HepG2 (cell line): ENCODE measurements around the gene LILRB4. TPM values are rescaled to one million over a fixed set of nuclear protein-coding genes. Genes with fewer than 3 reads are reported as not detected.

ENCODE experiments used
- ATF1 ChIP-seq: IDR thresholded peaks from 2 replicates; pipeline ENCODE4 v1.6.1; 2016; ENCODE audit warnings: mild to moderate bottlenecking, control low read depth
- MIER2 ChIP-seq: IDR thresholded peaks from 2 replicates; pipeline ENCODE4 v1.6.1; 2016; ENCODE audit warnings: missing biosample characterization, missing genetic modification reagents
- NFYB ChIP-seq: sonication (generic); formaldehyde crosslinking; IDR thresholded peaks from 2 replicates; pipeline ENCODE4 v1.4.0; 2020; ENCODE audit warnings: missing genetic modification reagents
- NR3C1 ChIP-seq: sonication (generic); formaldehyde crosslinking; IDR thresholded peaks from 2 replicates; pipeline ENCODE4 v1.4.0; 2020; ENCODE audit warnings: missing genetic modification reagents
- RFX5 ChIP-seq: IDR thresholded peaks from 2 replicates; pipeline ENCODE4 v1.6.1; 2011; ENCODE audit warnings: low read depth, low read length, improper control_type of control experiment
- SRY ChIP-seq: sonication (generic); formaldehyde crosslinking; IDR thresholded peaks from 2 replicates; pipeline ENCODE4 v1.8.0; 2022; ENCODE audit warnings: mild to moderate bottlenecking, missing genetic modification reagents
- TRIM24 ChIP-seq: sonication (generic); formaldehyde crosslinking; IDR thresholded peaks from 2 replicates; pipeline ENCODE4 v1.8.0; 2022; ENCODE audit warnings: mild to moderate bottlenecking, missing genetic modification reagents
- ZBTB8A ChIP-seq: sonication (generic); formaldehyde crosslinking; IDR thresholded peaks from 2 replicates; pipeline ENCODE4 v1.4.0; 2020; ENCODE audit warnings: mild to moderate bottlenecking, low read depth, missing genetic modification reagents, borderline replicate concordance
- ZNF20 ChIP-seq: sonication (generic); formaldehyde crosslinking; IDR thresholded peaks from 2 replicates; pipeline ENCODE4 v1.4.0; 2020; ENCODE audit warnings: mild to moderate bottlenecking, moderate library complexity, missing genetic modification reagents
- ZNF256 ChIP-seq: sonication (generic); formaldehyde crosslinking; conservative IDR thresholded peaks from 2 replicates; pipeline ENCODE4 v1.4.0; 2020; ENCODE audit warnings: missing genetic modification reagents
- ZNF33A ChIP-seq: sonication (generic); formaldehyde crosslinking; IDR thresholded peaks from 2 replicates; pipeline ENCODE4 v1.5.1; 2020; ENCODE audit warnings: missing genetic modification reagents, mild to moderate bottlenecking, moderate library complexity, borderline replicate concordance
- ZNF552 ChIP-seq: sonication (generic); formaldehyde crosslinking; IDR thresholded peaks from 2 replicates; pipeline ENCODE4 v1.9.0; 2022; ENCODE audit warnings: missing genetic modification reagents, mild to moderate bottlenecking, borderline replicate concordance
- polyA plus RNA-seq, 8 experiments: library from polyadenylated mRNA; depleted of rRNA in 3 of 8; stranded (reverse) in 7 of 8; unstranded in 1 of 8; fragments of >200 nt; fragmentation: Illumina TruSeq in 4 of 8; extraction: Trizol in 4 of 8; gene quantifications; 2 replicates each; pipeline versions ENCODE4 v1.2.1 to v1.2.3, GENCODE V29; 2011 to 2016; ENCODE audit warnings: low read depth in 4 of 8, missing spikeins in 1 of 8, mixed read lengths in 1 of 8; ENCODE audit not compliant: insufficient read depth in 1 of 8
- total RNA-seq, 5 experiments: library from RNA; depleted of rRNA; stranded (reverse); fragments of >200 nt; fragmentation: Illumina TruSeq; extraction: Trizol; gene quantifications; 2 replicates each; pipeline ENCODE4 v1.2.3, GENCODE V29; 2016; ENCODE audit warnings: low read depth in 1 of 5
- TF ChIP-seq, protein P1 (sequence below): sonication (generic); formaldehyde crosslinking; conservative IDR thresholded peaks from 2 replicates; pipeline ENCODE4 v1.8.0; 2022; ENCODE audit warnings: mild to moderate bottlenecking, moderate library complexity, missing genetic modification reagents
- TF ChIP-seq, protein P2 (sequence below): sonication (generic); formaldehyde crosslinking; IDR thresholded peaks from 2 replicates; pipeline ENCODE4 v1.8.1; 2023; ENCODE audit warnings: missing genetic modification reagents, inconsistent platforms, borderline replicate concordance
- TF ChIP-seq, protein P3 (sequence below): sonication (generic); formaldehyde crosslinking; IDR thresholded peaks from 2 replicates; pipeline ENCODE4 v1.4.0; 2020; ENCODE audit warnings: low read depth, mild to moderate bottlenecking, missing genetic modification reagents
- TF ChIP-seq, protein P4 (sequence below): IDR thresholded peaks from 2 replicates; pipeline ENCODE4 v1.6.1; 2016; ENCODE audit warnings: low read depth, control low read depth
- TF ChIP-seq, protein P5 (sequence below): sonication (generic); formaldehyde crosslinking; IDR thresholded peaks from 2 replicates; pipeline ENCODE4 v1.4.0; 2020; ENCODE audit warnings: missing genetic modification reagents
- TF ChIP-seq, protein P6 (sequence below): sonication (generic); formaldehyde crosslinking; IDR thresholded peaks from 2 replicates; pipeline ENCODE4 v1.4.0; 2020; ENCODE audit warnings: missing genetic modification reagents

The LILRB4 gene
- total and polyA plus RNA-seq, 2 of the 13 experiments (the other 11 are each of a cell fraction or from before 2014, with no cell fraction given): not detected

DNA sequence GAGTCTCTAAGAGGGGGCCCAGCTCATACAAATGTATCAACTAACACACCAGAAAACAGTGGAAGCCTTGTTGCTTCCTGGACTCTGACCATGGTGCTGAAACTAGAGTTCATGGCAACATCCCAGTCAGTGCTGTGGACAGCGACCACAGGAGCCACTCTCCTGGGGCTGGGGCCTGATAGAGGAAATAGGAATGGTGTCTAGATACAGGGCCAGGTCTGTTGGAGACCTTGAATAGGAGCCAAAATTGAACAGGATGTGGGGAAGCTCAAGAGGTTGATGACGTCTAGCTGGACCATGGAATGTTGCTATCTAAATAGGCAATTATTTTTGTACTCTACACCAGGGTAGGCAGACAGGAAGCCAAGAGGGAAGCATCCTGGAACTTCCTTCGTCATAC, 21.7 kb downstream of the LILRB4 start (continued):
- TF ChIP-seq, protein P1, sequence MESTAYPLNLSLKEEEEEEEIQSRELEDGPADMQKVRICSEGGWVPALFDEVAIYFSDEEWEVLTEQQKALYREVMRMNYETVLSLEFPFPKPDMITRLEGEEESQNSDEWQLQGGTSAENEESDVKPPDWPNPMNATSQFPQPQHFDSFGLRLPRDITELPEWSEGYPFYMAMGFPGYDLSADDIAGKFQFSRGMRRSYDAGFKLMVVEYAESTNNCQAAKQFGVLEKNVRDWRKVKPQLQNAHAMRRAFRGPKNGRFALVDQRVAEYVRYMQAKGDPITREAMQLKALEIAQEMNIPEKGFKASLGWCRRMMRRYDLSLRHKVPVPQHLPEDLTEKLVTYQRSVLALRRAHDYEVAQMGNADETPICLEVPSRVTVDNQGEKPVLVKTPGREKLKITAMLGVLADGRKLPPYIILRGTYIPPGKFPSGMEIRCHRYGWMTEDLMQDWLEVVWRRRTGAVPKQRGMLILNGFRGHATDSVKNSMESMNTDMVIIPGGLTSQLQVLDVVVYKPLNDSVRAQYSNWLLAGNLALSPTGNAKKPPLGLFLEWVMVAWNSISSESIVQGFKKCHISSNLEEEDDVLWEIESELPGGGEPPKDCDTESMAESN (CRISPR knock-in tag): no peak
- TF ChIP-seq NFYB: no peak
- TF ChIP-seq MIER2 (CRISPR knock-in tag): peak; percentile 99
- TF ChIP-seq ZBTB8A (CRISPR knock-in tag): no peak
- TF ChIP-seq, protein P2, sequence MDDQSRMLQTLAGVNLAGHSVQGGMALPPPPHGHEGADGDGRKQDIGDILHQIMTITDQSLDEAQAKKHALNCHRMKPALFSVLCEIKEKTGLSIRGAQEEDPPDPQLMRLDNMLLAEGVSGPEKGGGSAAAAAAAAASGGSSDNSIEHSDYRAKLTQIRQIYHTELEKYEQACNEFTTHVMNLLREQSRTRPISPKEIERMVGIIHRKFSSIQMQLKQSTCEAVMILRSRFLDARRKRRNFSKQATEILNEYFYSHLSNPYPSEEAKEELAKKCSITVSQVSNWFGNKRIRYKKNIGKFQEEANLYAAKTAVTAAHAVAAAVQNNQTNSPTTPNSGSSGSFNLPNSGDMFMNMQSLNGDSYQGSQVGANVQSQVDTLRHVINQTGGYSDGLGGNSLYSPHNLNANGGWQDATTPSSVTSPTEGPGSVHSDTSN (CRISPR knock-in tag): peak; percentile 45; the same call in 1 of the 2 replicates
- TF ChIP-seq RFX5: no peak
- TF ChIP-seq, protein P3, sequence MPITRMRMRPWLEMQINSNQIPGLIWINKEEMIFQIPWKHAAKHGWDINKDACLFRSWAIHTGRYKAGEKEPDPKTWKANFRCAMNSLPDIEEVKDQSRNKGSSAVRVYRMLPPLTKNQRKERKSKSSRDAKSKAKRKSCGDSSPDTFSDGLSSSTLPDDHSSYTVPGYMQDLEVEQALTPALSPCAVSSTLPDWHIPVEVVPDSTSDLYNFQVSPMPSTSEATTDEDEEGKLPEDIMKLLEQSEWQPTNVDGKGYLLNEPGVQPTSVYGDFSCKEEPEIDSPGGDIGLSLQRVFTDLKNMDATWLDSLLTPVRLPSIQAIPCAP (CRISPR knock-in tag): no peak
- TF ChIP-seq, protein P4, sequence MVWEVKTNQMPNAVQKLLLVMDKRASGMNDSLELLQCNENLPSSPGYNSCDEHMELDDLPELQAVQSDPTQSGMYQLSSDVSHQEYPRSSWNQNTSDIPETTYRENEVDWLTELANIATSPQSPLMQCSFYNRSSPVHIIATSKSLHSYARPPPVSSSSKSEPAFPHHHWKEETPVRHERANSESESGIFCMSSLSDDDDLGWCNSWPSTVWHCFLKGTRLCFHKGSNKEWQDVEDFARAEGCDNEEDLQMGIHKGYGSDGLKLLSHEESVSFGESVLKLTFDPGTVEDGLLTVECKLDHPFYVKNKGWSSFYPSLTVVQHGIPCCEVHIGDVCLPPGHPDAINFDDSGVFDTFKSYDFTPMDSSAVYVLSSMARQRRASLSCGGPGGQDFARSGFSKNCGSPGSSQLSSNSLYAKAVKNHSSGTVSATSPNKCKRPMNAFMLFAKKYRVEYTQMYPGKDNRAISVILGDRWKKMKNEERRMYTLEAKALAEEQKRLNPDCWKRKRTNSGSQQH (CRISPR knock-in tag): peak; percentile 87
- peak; percentile 75; the same call in 1 of the 2 replicates for TF ChIP-seq SRY
- TF ChIP-seq NR3C1 (CRISPR knock-in tag): no peak
- no peak for TF ChIP-seq ATF1
- TF ChIP-seq, protein P5, sequence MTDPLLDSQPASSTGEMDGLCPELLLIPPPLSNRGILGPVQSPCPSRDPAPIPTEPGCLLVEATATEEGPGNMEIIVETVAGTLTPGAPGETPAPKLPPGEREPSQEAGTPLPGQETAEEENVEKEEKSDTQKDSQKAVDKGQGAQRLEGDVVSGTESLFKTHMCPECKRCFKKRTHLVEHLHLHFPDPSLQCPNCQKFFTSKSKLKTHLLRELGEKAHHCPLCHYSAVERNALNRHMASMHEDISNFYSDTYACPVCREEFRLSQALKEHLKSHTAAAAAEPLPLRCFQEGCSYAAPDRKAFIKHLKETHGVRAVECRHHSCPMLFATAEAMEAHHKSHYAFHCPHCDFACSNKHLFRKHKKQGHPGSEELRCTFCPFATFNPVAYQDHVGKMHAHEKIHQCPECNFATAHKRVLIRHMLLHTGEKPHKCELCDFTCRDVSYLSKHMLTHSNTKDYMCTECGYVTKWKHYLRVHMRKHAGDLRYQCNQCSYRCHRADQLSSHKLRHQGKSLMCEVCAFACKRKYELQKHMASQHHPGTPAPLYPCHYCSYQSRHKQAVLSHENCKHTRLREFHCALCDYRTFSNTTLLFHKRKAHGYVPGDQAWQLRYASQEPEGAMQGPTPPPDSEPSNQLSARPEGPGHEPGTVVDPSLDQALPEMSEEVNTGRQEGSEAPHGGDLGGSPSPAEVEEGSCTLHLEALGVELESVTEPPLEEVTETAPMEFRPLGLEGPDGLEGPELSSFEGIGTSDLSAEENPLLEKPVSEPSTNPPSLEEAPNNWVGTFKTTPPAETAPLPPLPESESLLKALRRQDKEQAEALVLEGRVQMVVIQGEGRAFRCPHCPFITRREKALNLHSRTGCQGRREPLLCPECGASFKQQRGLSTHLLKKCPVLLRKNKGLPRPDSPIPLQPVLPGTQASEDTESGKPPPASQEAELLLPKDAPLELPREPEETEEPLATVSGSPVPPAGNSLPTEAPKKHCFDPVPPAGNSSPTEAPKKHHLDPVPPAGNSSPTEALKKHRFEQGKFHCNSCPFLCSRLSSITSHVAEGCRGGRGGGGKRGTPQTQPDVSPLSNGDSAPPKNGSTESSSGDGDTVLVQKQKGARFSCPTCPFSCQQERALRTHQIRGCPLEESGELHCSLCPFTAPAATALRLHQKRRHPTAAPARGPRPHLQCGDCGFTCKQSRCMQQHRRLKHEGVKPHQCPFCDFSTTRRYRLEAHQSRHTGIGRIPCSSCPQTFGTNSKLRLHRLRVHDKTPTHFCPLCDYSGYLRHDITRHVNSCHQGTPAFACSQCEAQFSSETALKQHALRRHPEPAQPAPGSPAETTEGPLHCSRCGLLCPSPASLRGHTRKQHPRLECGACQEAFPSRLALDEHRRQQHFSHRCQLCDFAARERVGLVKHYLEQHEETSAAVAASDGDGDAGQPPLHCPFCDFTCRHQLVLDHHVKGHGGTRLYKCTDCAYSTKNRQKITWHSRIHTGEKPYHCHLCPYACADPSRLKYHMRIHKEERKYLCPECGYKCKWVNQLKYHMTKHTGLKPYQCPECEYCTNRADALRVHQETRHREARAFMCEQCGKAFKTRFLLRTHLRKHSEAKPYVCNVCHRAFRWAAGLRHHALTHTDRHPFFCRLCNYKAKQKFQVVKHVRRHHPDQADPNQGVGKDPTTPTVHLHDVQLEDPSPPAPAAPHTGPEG (CRISPR knock-in tag): peak; percentile 52; the same call in 1 of the 2 replicates
- TF ChIP-seq ZNF256 (CRISPR knock-in tag): 0 out of 2 replicates have a peak, but pooled peaks have one; percentile 47
- TF ChIP-seq, protein P6, sequence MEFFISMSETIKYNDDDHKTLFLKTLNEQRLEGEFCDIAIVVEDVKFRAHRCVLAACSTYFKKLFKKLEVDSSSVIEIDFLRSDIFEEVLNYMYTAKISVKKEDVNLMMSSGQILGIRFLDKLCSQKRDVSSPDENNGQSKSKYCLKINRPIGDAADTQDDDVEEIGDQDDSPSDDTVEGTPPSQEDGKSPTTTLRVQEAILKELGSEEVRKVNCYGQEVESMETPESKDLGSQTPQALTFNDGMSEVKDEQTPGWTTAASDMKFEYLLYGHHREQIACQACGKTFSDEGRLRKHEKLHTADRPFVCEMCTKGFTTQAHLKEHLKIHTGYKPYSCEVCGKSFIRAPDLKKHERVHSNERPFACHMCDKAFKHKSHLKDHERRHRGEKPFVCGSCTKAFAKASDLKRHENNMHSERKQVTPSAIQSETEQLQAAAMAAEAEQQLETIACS: no peak
- TF ChIP-seq ZNF33A (CRISPR knock-in tag): no peak
- TF ChIP-seq ZNF552 (CRISPR knock-in tag): no peak
- TF ChIP-seq ZNF20 (CRISPR knock-in tag): no peak
- TF ChIP-seq TRIM24 (CRISPR knock-in tag): no peak
